ENCODE measurements around the gene MCRIP2. TPM values are rescaled to one million over a fixed set of nuclear protein-coding genes. Genes with fewer than 3 reads are reported as not detected.

MCRIP2 gene
- total and polyA plus RNA-seq, 12 donors, result 68.8 to 474 (median 95.2) TPM

DNA sequence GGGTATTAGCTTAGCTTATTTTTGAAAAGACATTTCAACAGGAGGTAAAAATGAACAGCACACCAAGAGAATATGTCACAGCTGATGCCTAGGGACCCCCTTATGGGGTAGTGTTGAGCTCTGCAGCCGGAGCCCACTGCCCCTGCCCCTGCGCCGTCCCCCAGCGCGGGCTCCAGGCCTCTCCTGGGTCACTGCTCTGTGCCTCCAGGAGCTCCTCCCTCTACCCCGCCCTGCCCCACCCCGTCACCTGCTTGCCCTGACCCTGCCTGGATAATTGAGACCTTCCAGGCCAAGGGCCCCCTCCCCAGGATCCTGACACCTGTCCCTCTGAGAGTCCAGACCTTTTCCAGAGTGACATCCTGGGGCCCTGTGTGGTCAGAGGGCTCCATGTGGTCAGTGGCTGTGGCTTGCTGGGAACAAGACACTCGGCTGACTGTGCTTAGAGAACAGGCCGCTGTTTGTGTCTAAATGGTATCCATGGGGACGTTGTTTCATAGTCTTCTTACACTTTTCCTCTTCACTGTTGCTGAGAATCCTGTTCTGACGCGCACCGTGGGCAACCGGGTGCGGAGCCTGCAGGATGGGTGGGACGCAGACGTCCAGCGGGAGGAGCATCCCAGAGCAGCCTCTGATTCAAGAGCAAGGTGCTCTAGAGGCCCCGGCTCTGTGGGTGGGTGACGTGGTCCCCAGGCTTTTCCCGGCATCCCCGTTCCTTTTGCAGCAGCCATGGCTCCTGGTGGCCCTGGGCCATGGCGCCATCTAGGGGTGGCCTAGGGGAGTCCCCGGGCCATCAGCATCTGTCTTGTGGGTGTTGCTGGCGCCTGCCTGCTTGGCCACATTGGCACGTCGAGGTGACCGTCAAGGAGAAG, 30.9 kb upstream of the MCRIP2 start:
- peak; percentile 51 to 88 (median 76) for ATAC-seq
- intact Hi-C loops (cut with DNase I), result no loop called here
- Histone ChIP-seq H3K36me3 (no peaks in the 10 kb centered on the region), H3K27me3 (no peaks in the 10 kb centered on the region), H3K27ac (no peak overlapping the region), H3K9me3 (no peaks in the 10 kb centered on the region), H3K4me3 (no peak overlapping the region), H3K4me1 (peaks cover 0 to 6% (median 0%) of the 10 kb centered on the region in 9 donors)
- 68 to 78% methylated on average over 28 of the region's 28 CpGs for WGBS, 2 donors
- peak; percentile 52 to 80 (median 72) for TF ChIP-seq CTCF (IDR thresholded peaks at IDR 0.05)
- no peak for DNase-seq

- Histone ChIP-seq H3K27ac (no peak overlapping the region), H3K36me3 (peaks cover 0 to 14% (median 0%) of the 10 kb centered on the region in 9 donors), H3K9me3 (no peaks in the 10 kb centered on the region), H3K4me1 (peaks cover 0 to 6% (median 0%) of the 10 kb centered on the region in 9 donors), H3K27me3 (no peaks in the 10 kb centered on the region), H3K4me3 (no peak overlapping the region)
- no peak for TF ChIP-seq CTCF (IDR thresholded peaks at IDR 0.05)
- WGBS, 2 donors, result 96% methylated on average over 13 of the region's 13 CpGs
- intact Hi-C loops (cut with DNase I), result no loop called here
- ATAC-seq (no peak), DNase-seq (no peak)
Measured at GRCh38 chr16:615122-615521, 26.5 kb upstream of the MCRIP2 start.

DNA sequence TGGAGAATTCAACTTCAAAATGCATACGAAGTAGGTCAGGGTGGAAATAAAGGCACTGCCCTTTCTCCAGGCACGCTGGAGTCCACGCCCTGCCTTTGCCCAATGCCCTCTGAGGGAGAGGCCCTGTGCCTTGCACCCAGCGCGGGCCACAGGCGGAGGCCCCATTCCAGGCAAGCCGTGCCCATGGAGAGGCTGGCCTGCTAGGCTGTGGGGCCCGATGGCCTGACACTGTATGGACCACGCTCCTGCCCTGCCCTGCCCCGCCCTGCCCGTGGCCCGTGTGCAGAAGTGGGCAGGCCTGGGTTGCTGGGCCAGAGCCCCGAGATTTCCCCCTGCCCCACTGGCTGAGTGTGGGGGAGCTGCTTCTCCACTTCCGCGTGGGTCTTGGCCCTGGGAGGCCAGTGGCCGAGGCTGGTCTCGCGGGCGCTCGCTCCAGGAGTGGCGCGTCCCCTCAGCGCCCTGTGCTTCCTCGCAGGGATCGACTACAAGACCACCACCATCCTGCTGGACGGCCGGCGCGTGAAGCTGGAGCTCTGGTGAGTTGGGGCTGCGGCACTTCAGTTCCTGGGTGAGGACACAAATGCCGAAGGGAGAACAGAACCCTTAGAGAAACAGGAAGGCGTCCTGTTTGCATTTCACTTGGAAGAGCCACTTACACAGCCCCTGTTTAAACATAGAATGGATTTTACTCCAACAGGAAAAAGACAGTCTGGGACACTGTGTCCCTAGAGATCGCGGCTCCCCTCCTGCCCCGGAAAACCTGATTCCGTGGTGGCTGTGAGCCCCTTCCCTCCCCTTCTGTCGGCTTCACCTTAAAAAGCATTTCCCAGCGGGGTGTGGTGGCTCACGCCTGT, 24.7 kb upstream of the MCRIP2 start:
- DNase-seq (no peak), ATAC-seq (peak in 2 of 8 donors; percentile 47 to 58)
- WGBS, 2 donors, result 93 to 95% methylated on average over 39 of the region's 39 CpGs

More for the DNA sequence above, 24.7 kb upstream of the MCRIP2 start:
- no peak overlapping the region for H3K4me3 ChIP-seq
- no peak for TF ChIP-seq CTCF (IDR thresholded peaks at IDR 0.05)
- no peaks in the 10 kb centered on the region for H3K4me1 ChIP-seq
- H3K27ac ChIP-seq, result no peak overlapping the region
- H3K27me3 ChIP-seq, result no peaks in the 10 kb centered on the region
- peaks cover 0 to 14% (median 0%) of the 10 kb centered on the region in 9 donors for H3K36me3 ChIP-seq
- H3K9me3 ChIP-seq, result no peaks in the 10 kb centered on the region
- intact Hi-C loops (cut with DNase I), result no loop called here

All from heart right ventricle (tissue), 16 donors.